Neutrophil (primary cell): ENCODE measurements around the gene GALM.
"Not testable (repeated sequence)": the region's sequence is repeated elsewhere in the genome, so short reads cannot be mapped to it uniquely, and the experiment has no call there.

Source experiments
- H3K27ac ChIP-seq: fragments of 200-600 bp; sonication (generic); 2 replicates; pipeline ENCODE4 v1.5.1; 2016; ENCODE audit warnings: mild to moderate bottlenecking, moderate library complexity
- H3K27me3 ChIP-seq: fragments of 200-600 bp; sonication (generic); 2 replicates; pipeline ENCODE4 v1.6.0; 2016; ENCODE audit warnings: mild to moderate bottlenecking
- H3K36me3 ChIP-seq: fragments of 200-600 bp; sonication (generic); 2 replicates; pipeline ENCODE4 v1.5.1; 2017
- H3K4me1 ChIP-seq, 2 experiments: fragments of 200-600 bp in 1 of 2; sonication (generic) in 1 of 2; 1 replicate in 1 of 2; 2 replicates in 1 of 2; pipeline versions ENCODE4 v1.5.1 to v1.6.1; 2013 to 2016; ENCODE audit warnings: low read depth in 1 of 2, low read length in 1 of 2, mild to moderate bottlenecking in 1 of 2, moderate library complexity in 1 of 2; ENCODE audit not compliant: control insufficient read depth in 1 of 2, insufficient read depth in 1 of 2
- H3K4me3 ChIP-seq, 2 experiments: fragments of 200-600 bp in 1 of 2; sonication (generic) in 1 of 2; 1 replicate in 1 of 2; 2 replicates in 1 of 2; pipeline ENCODE4 v1.5.1; 2013 to 2016; ENCODE audit warnings: low read depth in 1 of 2, low read length in 1 of 2, mild to moderate bottlenecking in 1 of 2, moderate library complexity in 1 of 2
- H3K9me3 ChIP-seq: fragments of 200-600 bp; sonication (generic); 2 replicates; pipeline ENCODE4 v1.5.1; 2016
- TF ChIP-seq, protein P1 (sequence below): fragments of 200-600 bp; sonication (generic); IDR thresholded peaks from 2 replicates; pipeline ENCODE4 v1.5.1; 2016; ENCODE audit warnings: antibody characterized with exemption

GALM gene

DNA sequence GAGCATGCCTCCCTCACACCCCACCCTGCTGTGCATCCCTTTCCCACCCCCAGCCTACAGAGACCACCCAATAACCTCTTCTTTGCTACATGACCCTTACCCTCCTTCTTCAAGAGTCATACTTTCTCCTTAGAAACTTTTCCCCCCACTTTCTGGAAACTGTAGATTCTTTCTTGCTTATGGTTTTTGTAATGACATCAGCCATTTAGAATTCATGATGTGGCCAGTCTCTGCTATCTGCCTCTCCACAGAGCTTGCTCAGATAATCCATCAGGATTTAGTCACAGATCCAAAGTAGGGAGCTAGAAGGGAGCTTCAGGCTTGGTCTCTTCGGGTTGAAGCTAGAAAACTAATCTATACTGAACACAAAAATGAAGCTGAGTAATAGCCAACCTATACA is 36.5 kb downstream of the GALM start:
- H3K27me3 ChIP-seq, result no peaks in the 10 kb centered on the region
- H3K27ac ChIP-seq, result no peak overlapping the region
- H3K36me3 ChIP-seq, result no peaks in the 10 kb centered on the region
- TF ChIP-seq, protein P1, sequence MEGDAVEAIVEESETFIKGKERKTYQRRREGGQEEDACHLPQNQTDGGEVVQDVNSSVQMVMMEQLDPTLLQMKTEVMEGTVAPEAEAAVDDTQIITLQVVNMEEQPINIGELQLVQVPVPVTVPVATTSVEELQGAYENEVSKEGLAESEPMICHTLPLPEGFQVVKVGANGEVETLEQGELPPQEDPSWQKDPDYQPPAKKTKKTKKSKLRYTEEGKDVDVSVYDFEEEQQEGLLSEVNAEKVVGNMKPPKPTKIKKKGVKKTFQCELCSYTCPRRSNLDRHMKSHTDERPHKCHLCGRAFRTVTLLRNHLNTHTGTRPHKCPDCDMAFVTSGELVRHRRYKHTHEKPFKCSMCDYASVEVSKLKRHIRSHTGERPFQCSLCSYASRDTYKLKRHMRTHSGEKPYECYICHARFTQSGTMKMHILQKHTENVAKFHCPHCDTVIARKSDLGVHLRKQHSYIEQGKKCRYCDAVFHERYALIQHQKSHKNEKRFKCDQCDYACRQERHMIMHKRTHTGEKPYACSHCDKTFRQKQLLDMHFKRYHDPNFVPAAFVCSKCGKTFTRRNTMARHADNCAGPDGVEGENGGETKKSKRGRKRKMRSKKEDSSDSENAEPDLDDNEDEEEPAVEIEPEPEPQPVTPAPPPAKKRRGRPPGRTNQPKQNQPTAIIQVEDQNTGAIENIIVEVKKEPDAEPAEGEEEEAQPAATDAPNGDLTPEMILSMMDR, result no peak
- H3K4me1 ChIP-seq, result no peaks in the 10 kb centered on the region
- H3K9me3 ChIP-seq, result no peaks in the 10 kb centered on the region
- H3K4me3 ChIP-seq, result no peak overlapping the region

DNA sequence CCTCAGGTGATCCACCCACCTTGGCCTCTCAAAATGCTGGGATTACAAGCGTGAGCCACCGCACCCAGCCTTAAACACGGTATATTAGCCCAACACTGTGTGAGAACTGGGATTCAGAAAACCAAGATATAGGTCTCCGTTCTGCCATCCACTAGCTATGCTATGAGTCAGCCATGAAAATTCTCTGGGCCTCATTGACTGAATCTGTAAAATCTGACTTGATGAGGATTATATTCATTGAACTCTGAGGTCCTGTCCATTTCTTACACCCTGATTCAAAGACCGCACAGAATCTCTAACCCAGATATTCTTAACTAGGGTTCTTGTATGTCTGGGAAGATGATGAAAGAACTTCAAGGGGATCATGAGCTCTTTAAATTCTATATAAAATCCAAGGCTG is 37.4 kb downstream of the GALM start:
- H3K9me3 ChIP-seq, H3K36me3 ChIP-seq, H3K4me1 ChIP-seq, H3K4me3 ChIP-seq, H3K27ac ChIP-seq, H3K27me3 ChIP-seq: not testable (repeated sequence)

DNA sequence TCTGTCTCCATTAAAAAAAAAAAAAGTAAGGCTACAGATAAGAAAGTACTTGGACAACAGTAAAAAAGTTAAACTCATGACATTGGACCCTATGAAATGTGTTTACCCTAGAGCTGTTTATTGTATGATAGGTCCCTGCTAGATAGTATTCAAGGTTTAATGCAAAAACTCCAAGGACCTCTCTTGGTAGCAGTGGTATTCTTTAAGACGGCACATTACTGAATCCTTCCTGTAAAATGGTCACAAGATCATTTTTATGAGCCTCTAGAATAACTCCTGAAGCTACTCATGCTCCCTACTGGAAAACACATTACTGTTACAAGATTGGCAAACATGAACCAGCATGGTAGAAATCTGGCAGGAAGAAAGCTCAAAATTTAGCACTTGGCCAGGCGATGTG is 38.8 kb downstream of the GALM start:
- H3K27me3 ChIP-seq, result no peaks in the 10 kb centered on the region
- no peak overlapping the region for H3K27ac ChIP-seq
- H3K36me3 ChIP-seq, result no peaks in the 10 kb centered on the region
- no peaks in the 10 kb centered on the region for H3K9me3 ChIP-seq
- H3K4me3 ChIP-seq, result no peak overlapping the region
- TF ChIP-seq, protein P1, result no peak
- H3K4me1 ChIP-seq, result no peaks in the 10 kb centered on the region

DNA sequence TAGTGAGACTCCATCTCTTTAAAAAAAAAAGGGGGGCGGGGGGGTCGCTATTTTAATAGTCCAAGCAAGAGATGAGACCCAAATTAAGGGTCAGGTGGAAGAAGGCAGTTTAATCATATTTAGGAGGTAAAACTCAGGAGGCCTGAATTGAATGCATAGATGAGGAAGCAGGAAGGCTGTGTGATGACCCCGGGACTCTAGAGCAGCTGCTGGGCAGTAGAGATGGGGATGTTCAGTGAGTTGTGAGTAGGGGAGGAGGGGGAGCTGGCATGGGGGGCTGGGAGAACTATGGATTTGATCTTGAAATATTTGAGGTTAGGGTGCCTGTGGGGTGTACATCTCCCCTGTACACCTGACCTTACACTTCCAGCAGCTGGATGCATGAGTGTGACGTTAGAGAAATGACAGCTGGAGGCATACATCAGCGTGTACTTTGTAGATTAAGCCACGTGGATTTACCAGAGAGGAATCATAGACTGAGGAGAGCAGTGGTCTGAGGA is 41.0 kb downstream of the GALM start:
- H3K27me3 ChIP-seq, result no peaks in the 10 kb centered on the region
- peaks cover 6% of the 10 kb centered on the region for H3K36me3 ChIP-seq
- no peak overlapping the region for H3K4me3 ChIP-seq
- no peaks in the 10 kb centered on the region for H3K9me3 ChIP-seq
- H3K27ac ChIP-seq, result no peak overlapping the region
- TF ChIP-seq, protein P1, result no peak
- no peaks in the 10 kb centered on the region for H3K4me1 ChIP-seq

DNA sequence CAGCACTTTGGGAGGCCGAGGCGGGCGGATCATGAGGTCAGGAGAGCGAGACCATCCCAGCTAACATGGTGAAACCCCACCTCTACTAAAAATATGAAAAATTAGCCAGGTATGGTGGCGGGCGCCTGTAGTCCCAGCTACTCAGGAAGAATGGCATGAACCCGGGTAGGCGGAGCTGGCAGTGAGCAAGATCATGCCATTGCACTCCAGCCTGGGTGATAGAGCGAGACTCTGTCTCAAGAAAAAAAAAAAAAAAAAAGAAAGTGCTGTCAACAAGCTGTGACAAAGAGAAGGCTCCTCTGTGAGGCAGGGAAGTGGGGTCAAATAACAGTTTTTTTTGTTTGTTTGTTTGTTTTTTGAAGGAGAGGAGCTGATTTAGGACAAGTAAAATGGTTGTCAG is 42.6 kb downstream of the GALM start:
- H3K4me3 ChIP-seq, H3K9me3 ChIP-seq, H3K27me3 ChIP-seq, H3K36me3 ChIP-seq, H3K27ac ChIP-seq, H3K4me1 ChIP-seq: not testable (repeated sequence)

DNA sequence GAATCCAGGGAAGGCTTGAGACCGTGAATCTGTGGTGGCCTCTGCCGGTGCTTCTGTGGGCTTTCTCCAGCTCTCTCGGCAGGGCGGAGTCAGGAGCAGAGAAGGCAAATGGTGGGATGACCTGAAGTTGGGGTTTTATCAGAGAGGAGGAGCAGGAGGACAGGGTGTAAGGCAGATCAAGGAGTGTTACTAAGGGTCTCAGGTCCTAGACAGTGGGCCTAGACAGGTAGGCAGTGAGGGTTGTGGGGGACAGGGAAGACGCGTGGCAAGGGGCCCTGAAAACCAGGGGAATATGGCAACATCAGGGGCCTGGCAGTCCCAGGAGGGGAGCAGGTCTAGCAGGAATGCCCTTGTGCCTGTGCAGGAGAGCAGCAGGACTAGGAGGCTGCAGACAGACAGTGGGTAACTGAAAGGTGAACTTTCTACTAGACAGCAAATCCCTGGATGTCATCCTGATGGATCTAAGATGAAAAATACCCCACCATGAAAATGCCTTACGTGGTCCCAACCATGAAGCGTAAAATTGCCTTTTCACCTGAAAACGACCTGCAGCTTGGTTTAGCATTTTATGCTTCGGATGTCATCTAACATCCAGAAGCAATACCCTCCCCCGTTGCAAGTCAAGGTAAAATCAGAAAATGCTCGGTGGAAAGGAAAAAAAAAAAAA is 43.1 kb downstream of the GALM start:
- H3K27me3 ChIP-seq, result no peaks in the 10 kb centered on the region
- H3K27ac ChIP-seq, result no peak overlapping the region
- no peaks in the 10 kb centered on the region for H3K4me1 ChIP-seq
- no peaks in the 10 kb centered on the region for H3K9me3 ChIP-seq
- no peak overlapping the region for H3K4me3 ChIP-seq
- TF ChIP-seq, protein P1, result no peak
- peaks cover 6% of the 10 kb centered on the region for H3K36me3 ChIP-seq
